Transverse colon (tissue), 4 donors: ENCODE data around the gene C1QTNF12. TPM values are rescaled to one million over a fixed set of nuclear protein-coding genes. Genes with fewer than 3 reads are reported as not detected.
"Not testable (repeated sequence)": the region's sequence is repeated elsewhere in the genome, so short reads cannot be mapped to it uniquely, and the experiment has no call there.

Source experiments
- DNase-seq: peaks from one replicate; pipeline ENCODE4 v3.0.0-alpha.2; 2019
- H3K27ac ChIP-seq, 4 donors: fragments of 200-600 bp; sonication (generic); 2 replicates each; pipeline ENCODE4 v1.5.1; 2016 to 2018; ENCODE audit warnings: inconsistent platforms in 4 of 4
- H3K27me3 ChIP-seq: fragments of 200-600 bp; sonication (generic); 2 replicates; pipeline ENCODE4 v1.5.1; 2017; ENCODE audit warnings: inconsistent platforms
- H3K36me3 ChIP-seq, 4 donors: fragments of 200-600 bp; sonication (generic); 2 replicates each; pipeline ENCODE4 v1.5.1; 2017 to 2019; ENCODE audit warnings: inconsistent platforms in 4 of 4
- H3K4me1 ChIP-seq, 4 donors: fragments of 200-600 bp; sonication (generic); 2 replicates each; pipeline ENCODE4 v1.5.1; 2017 to 2020; ENCODE audit warnings: inconsistent platforms in 4 of 4
- H3K4me3 ChIP-seq, 4 donors: fragments of 200-600 bp; sonication (generic); 1 replicate in 1 of 4; 2 replicates in 3 of 4; pipeline versions ENCODE4 v1.5.1 to v1.6.1; 2017 to 2019; ENCODE audit warnings: inconsistent platforms in 4 of 4
- H3K9me3 ChIP-seq, 2 donors: fragments of 200-600 bp; sonication (generic); 2 replicates each; pipeline ENCODE4 v1.5.1; 2017 to 2019; ENCODE audit warnings: inconsistent platforms in 2 of 2
- CTCF ChIP-seq, 5 experiments: fragments of 200-600 bp in 3 of 5; fragments of 450-650 bp in 2 of 5; sonication (generic) in 3 of 5; IDR thresholded peaks; 1 replicate in 2 of 5; 2 replicates in 3 of 5; pipeline ENCODE4 v1.5.1; 2016 to 2017; ENCODE audit warnings: antibody characterized with exemption in 5 of 5, inconsistent platforms in 3 of 5, mild to moderate bottlenecking in 2 of 5, moderate library complexity in 1 of 5
- EP300 ChIP-seq: sonication (generic); formaldehyde crosslinking; IDR thresholded peaks from one replicate; pipeline ENCODE4 v1.6.1; 2017; ENCODE audit warnings: antibody characterized with exemption, low read depth
- POLR2A ChIP-seq: fragments of 450-650 bp; IDR thresholded peaks from one replicate; pipeline ENCODE4 v1.6.1; 2016; ENCODE audit warnings: antibody characterized with exemption, mild to moderate bottlenecking, moderate library complexity
- POLR2AphosphoS5 ChIP-seq, 3 donors: sonication (generic); formaldehyde crosslinking; IDR thresholded peaks; one replicate each; pipeline ENCODE4 v1.6.1; 2016; ENCODE audit warnings: antibody characterized with exemption in 3 of 3
- WGBS, 2 donors: methylation state at CpG; one replicate each; pipeline ENCODE4 v1.1.5; 2018; ENCODE audit warnings: low coverage in 1 of 2; 5-methylcytosine and 5-hydroxymethylcytosine counted together
- in situ Hi-C, 4 donors: fragments of 200-750 bp; cut with MboI; loops; one replicate each; pipeline versions ENCODE4 v1.15.0 to v1.15.1; 2017; ENCODE audit warnings: low sequenced_read_pairs in 3 of 4, low pct_ligation_motif_present in 1 of 4, low pct_unique_long_range_greater_than_20kb in 1 of 4
- intact Hi-C: fragments of 100-400 bp; cut with DNase I; formaldehyde crosslinking; loops from one replicate; pipeline ENCODE4 v1.15.1; 2023; ENCODE audit warnings: low total_unique reads
- total RNA-seq, 4 donors: library from RNA; depleted of rRNA; stranded (reverse); fragments of >200 nt; gene quantifications; one replicate each; pipeline ENCODE4 v1.1.0, GENCODE V29; 2016

The C1QTNF12 gene
- total RNA-seq, 4 donors from 2014 or later, result 11.9 to 52.8 (median 15.7) TPM; not detected in 1

- in situ Hi-C loops (no loop called here), intact Hi-C loops (no loop called here)
- H3K4me3 ChIP-seq, result no peak overlapping the region
- peak; percentile 7 for DNase-seq
- H3K27ac ChIP-seq, result no peak overlapping the region
- WGBS, 2 donors, result 84% methylated on average over 38 of the region's 48 CpGs; no CpG with 5 or more reads in 1 of the 2 donors
- H3K4me1 ChIP-seq, result peaks cover 2 to 10% (median 9%) of the 10 kb centered on the region in 4 donors
- no peaks in the 10 kb centered on the region for H3K9me3 ChIP-seq
- TF ChIP-seq CTCF (IDR thresholded peaks at IDR 0.05), result no peak
- no peak for TF ChIP-seq EP300
- TF ChIP-seq POLR2AphosphoS5 (IDR thresholded peaks at IDR 0.05), result no peak
- no peak for TF ChIP-seq POLR2A
- peaks cover 34% of the 10 kb centered on the region for H3K27me3 ChIP-seq
- no peaks in the 10 kb centered on the region for H3K36me3 ChIP-seq
Observed at GRCh38 chr1:1197551-1198422, 48.7 kb downstream of the C1QTNF12 start.

- TF ChIP-seq CTCF (IDR thresholded peaks at IDR 0.05), result no peak
- no peak for TF ChIP-seq EP300
- no peak for TF ChIP-seq POLR2A
- TF ChIP-seq POLR2AphosphoS5 (IDR thresholded peaks at IDR 0.05), result no peak
- Histone ChIP-seq H3K9me3 (no peaks in the 10 kb centered on the region), H3K27me3 (peaks cover 31% of the 10 kb centered on the region), H3K4me1 (peaks cover 2 to 10% (median 9%) of the 10 kb centered on the region in 4 donors), H3K27ac (no peak overlapping the region), H3K4me3 (no peak overlapping the region), H3K36me3 (no peaks in the 10 kb centered on the region)
- 73 to 95% methylated on average over 3 to 8 of the region's 8 CpGs for WGBS, 2 donors
- DNase-seq, result no peak
- intact Hi-C loops (no loop called here), in situ Hi-C loops (no loop called here)
Observed at GRCh38 chr1:1197188-1197500, 49.4 kb downstream of the C1QTNF12 start.

GRCh38 chr1:1196431-1197187, 49.9 kb downstream of the C1QTNF12 start:
- peaks cover 2 to 10% (median 9%) of the 10 kb centered on the region in 4 donors for H3K4me1 ChIP-seq
- intact Hi-C loops, result no loop called here
- H3K27me3 ChIP-seq, result peaks cover 31% of the 10 kb centered on the region
- no peaks in the 10 kb centered on the region for H3K36me3 ChIP-seq
- no peak for DNase-seq
- no peak overlapping the region for H3K27ac ChIP-seq
- no peaks in the 10 kb centered on the region for H3K9me3 ChIP-seq
- 83% methylated on average over 13 of the region's 13 CpGs; no CpG with 5 or more reads in 1 of the 2 donors for WGBS, 2 donors
- TF ChIP-seq EP300 (no peak), CTCF (IDR thresholded peaks at IDR 0.05) (no peak), POLR2AphosphoS5 (IDR thresholded peaks at IDR 0.05) (no peak), POLR2A (no peak)
- in situ Hi-C loops, result no loop called here
- no peak overlapping the region for H3K4me3 ChIP-seq

GRCh38 chr1:1195726-1196125, 50.8 kb downstream of the C1QTNF12 start:
- H3K9me3 ChIP-seq, in situ Hi-C loops, intact Hi-C loops, DNase-seq, H3K4me1 ChIP-seq, H3K4me3 ChIP-seq, H3K36me3 ChIP-seq, H3K27ac ChIP-seq: not testable (repeated sequence)
- WGBS, 2 donors, result 82% methylated on average over 6 of the region's 6 CpGs; no CpG with 5 or more reads in 1 of the 2 donors
- peaks cover 22% of the 10 kb centered on the region for H3K27me3 ChIP-seq
